HL-60 (cell line): ENCODE data around the gene RAB21.

Source experiments
- DNase-seq, 2 experiments: peaks; one replicate each; pipeline ENCODE4 v3.0.0-alpha.2; 2010 to 2020; ENCODE audit warnings: low read depth in 1 of 2, low spot score in 1 of 2
- H3K27ac ChIP-seq: fragments of 250-450 bp; sonication (Bioruptor Pico); replicated peaks from 2 replicates; pipeline ENCODE4 v1.5.1; 2020; ENCODE audit warnings: mild to moderate bottlenecking, moderate library complexity
- H3K27me3 ChIP-seq: fragments of 250-450 bp; sonication (Bioruptor Pico); 2 replicates; pipeline ENCODE4 v1.5.1; 2021; ENCODE audit warnings: mild to moderate bottlenecking, moderate library complexity; ENCODE audit not compliant: insufficient read depth, poor library complexity, severe bottlenecking
- H3K4me3 ChIP-seq: replicated peaks from 2 replicates; pipeline ENCODE4 v1.5.1; 2011; ENCODE audit warnings: mild to moderate bottlenecking, control low read depth, low read length; ENCODE audit not compliant: insufficient read depth
- GABPA ChIP-seq: IDR thresholded peaks from 2 replicates; pipeline ENCODE4 v1.6.1; 2012; ENCODE audit warnings: low read depth
- POLR2AphosphoS5 ChIP-seq: IDR thresholded peaks from 2 replicates; pipeline ENCODE4 v1.6.1; 2012; ENCODE audit warnings: low read depth
- SPI1 ChIP-seq: IDR thresholded peaks from 2 replicates; pipeline ENCODE4 v1.6.1; 2012; ENCODE audit warnings: low read depth, mild to moderate bottlenecking, borderline replicate concordance
- TF ChIP-seq, protein P1 (sequence below): IDR thresholded peaks from one replicate; pipeline ENCODE4 v1.5.1; 2011; ENCODE audit warnings: low read length, control low read depth, inconsistent platforms; ENCODE audit not compliant: insufficient read depth
- TF ChIP-seq, protein P2 (sequence below): IDR thresholded peaks from 2 replicates; pipeline ENCODE4 v1.6.1; 2012; ENCODE audit warnings: low read depth; ENCODE audit not compliant: insufficient replicate concordance

Gene RAB21

DNA sequence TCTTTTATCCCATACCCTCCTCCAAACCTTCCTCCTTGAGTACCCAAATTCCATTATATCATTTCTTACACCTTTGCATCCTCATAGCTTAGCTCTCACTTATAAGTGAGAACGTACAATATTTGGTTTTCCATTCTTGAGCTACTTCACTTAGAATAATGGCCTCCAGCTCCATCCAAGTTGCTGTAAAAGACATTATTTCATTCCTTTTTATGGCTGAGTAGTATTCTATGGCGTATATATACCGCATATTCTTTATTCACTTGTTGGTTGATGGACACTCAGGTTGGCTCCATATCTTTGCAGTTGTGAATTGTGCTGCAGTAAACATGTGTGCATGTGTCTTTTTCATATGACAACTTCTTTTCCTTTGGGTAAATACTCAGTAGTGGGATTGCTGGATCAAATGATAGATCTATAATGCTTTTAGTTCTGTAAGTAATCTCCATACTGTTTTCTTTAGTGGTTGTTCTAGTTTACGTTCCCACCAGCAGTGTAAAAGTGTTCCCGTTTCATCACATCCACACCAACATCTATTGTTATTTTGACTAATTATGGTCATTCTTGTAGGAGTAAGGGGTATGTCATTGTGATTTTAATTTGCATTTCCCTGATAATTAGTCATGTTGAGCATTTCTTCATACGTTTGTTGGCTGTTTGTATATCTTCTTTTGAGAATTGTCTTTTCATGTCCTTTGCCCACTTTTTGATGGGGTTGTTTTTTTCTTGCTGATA, 10.1 kb downstream of the RAB21 start:
- no peak overlapping the region for H3K27ac ChIP-seq
- no peak for TF ChIP-seq SPI1
- TF ChIP-seq GABPA = no peak
- TF ChIP-seq, protein P1, sequence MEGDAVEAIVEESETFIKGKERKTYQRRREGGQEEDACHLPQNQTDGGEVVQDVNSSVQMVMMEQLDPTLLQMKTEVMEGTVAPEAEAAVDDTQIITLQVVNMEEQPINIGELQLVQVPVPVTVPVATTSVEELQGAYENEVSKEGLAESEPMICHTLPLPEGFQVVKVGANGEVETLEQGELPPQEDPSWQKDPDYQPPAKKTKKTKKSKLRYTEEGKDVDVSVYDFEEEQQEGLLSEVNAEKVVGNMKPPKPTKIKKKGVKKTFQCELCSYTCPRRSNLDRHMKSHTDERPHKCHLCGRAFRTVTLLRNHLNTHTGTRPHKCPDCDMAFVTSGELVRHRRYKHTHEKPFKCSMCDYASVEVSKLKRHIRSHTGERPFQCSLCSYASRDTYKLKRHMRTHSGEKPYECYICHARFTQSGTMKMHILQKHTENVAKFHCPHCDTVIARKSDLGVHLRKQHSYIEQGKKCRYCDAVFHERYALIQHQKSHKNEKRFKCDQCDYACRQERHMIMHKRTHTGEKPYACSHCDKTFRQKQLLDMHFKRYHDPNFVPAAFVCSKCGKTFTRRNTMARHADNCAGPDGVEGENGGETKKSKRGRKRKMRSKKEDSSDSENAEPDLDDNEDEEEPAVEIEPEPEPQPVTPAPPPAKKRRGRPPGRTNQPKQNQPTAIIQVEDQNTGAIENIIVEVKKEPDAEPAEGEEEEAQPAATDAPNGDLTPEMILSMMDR = no peak
- no peak for TF ChIP-seq POLR2AphosphoS5
- TF ChIP-seq, protein P2, sequence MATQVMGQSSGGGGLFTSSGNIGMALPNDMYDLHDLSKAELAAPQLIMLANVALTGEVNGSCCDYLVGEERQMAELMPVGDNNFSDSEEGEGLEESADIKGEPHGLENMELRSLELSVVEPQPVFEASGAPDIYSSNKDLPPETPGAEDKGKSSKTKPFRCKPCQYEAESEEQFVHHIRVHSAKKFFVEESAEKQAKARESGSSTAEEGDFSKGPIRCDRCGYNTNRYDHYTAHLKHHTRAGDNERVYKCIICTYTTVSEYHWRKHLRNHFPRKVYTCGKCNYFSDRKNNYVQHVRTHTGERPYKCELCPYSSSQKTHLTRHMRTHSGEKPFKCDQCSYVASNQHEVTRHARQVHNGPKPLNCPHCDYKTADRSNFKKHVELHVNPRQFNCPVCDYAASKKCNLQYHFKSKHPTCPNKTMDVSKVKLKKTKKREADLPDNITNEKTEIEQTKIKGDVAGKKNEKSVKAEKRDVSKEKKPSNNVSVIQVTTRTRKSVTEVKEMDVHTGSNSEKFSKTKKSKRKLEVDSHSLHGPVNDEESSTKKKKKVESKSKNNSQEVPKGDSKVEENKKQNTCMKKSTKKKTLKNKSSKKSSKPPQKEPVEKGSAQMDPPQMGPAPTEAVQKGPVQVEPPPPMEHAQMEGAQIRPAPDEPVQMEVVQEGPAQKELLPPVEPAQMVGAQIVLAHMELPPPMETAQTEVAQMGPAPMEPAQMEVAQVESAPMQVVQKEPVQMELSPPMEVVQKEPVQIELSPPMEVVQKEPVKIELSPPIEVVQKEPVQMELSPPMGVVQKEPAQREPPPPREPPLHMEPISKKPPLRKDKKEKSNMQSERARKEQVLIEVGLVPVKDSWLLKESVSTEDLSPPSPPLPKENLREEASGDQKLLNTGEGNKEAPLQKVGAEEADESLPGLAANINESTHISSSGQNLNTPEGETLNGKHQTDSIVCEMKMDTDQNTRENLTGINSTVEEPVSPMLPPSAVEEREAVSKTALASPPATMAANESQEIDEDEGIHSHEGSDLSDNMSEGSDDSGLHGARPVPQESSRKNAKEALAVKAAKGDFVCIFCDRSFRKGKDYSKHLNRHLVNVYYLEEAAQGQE = no peak
- no peak for DNase-seq
- no peak overlapping the region for H3K4me3 ChIP-seq
- no peaks in the 10 kb centered on the region for H3K27me3 ChIP-seq

DNA sequence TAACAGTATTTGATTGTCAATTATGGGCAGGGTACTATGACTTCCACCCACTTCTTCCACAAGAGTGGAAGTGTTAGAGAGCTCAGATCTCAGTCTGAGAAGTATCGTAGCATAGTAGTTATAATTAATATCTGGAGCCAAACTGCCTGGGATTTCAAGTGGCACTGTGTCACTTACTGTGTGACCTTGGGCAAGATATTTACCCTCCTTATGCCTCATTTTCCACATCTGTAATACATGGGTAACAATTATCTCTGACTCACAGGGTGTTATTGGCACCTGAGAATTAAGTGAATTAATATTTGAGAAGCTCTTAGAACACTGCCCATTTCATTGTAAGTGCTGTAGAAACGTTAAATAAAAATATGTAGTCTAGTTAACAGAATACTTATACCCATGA, 11.5 kb downstream of the RAB21 start:
- H3K4me3 ChIP-seq = no peak overlapping the region
- H3K27ac ChIP-seq = no peak overlapping the region
- no peak for DNase-seq
- H3K27me3 ChIP-seq = no peaks in the 10 kb centered on the region
- TF ChIP-seq, protein P2 = no peak
- TF ChIP-seq GABPA (no peak), SPI1 (no peak), POLR2AphosphoS5 (no peak)
- TF ChIP-seq, protein P1 = no peak

DNA sequence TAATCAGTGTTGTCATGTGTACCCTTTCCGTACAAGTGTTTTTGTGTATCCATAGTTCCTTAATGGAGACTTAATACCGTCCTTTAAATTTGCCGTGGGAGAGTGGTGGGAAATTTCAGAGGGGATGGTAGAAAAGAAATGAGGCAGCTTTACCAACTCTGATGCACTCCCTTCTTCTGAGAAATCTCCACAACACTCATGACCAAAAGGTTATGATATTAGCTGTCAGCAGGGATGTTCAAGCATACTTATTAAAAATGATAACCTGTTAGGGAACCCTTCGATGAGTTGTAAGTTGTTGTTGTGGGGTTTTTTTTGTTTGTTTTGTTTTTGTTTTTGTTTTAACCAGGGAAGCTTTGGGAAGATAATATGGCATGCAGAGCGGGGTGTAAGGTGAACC, 12.5 kb downstream of the RAB21 start:
- DNase-seq = no peak
- Histone ChIP-seq H3K27me3 (no peaks in the 10 kb centered on the region), H3K4me3 (no peak overlapping the region), H3K27ac (no peak overlapping the region)
- TF ChIP-seq SPI1 (no peak), GABPA (no peak), POLR2AphosphoS5 (no peak)
- TF ChIP-seq, protein P1 = no peak
- TF ChIP-seq, protein P2 = no peak
